Measurements from ENCODE around the gene NSMF. TPM values are rescaled to one million over a fixed set of nuclear protein-coding genes. Genes with fewer than 3 reads are reported as not detected.
A peak's percentile ranks its signal among the peaks of the same experiment; 100 is the strongest.

The NSMF gene
- total and polyA plus RNA-seq, 2 of the 4 experiments (the other 2 are of a cell fraction): 7.7 to 40.9 TPM

DNA sequence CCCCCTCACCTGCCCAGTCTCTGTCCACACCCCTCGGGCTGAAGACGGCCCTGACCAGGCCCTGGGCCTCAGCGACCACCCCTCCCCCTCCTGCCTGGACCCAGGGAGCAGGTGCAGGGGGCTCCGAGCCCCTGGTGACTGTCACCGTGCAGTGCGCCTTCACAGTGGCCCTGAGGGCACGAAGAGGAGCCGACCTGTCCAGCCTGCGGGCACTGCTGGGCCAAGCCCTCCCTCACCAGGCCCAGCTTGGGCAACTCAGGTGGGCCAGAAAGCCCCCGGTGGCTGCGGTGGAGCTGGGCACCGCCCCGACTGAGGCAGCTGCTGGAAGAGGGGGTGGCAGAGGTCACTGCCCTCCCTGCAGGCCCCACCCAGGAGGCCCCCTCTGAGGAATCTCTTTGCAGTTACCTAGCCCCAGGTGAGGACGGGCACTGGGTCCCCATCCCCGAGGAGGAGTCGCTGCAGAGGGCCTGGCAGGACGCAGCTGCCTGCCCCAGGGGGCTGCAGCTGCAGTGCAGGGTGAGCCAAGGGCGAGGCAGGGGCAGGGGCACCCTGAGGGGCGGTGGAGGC is 25.7 kb downstream of the NSMF start:
- Histone ChIP-seq H3K4me1 (ENCODE audit: control insufficient read depth, insufficient read depth, low read length) (peaks cover 5% of the 10 kb centered on the region), H2BK120ac (ENCODE audit: low read depth, low read length) (no peak overlapping the region), H3K9ac (ENCODE audit: low read depth, low read length) (no peak overlapping the region), H4K5ac (ENCODE audit: low read depth, low read length) (no peak overlapping the region), H3K4me3 (ENCODE audit: insufficient read depth, low read depth, low read length) (no peak overlapping the region), H3K27ac (ENCODE audit: insufficient read depth, low read length) (no peak overlapping the region), H3K18ac (ENCODE audit: low read depth, low read length) (no peak overlapping the region), H4K91ac (ENCODE audit: insufficient read depth, low read depth, low read length) (no peak overlapping the region), H2AK9ac (replicated peaks; ENCODE audit: low read depth, low read length, poor library complexity) (peak overlapping the region; percentile 42), H3K9me1 (ENCODE audit: insufficient read depth, low read length) (no peaks in the 10 kb centered on the region), H2BK5ac (ENCODE audit: low read depth, low read length, poor library complexity, severe bottlenecking) (no peak overlapping the region), H2BK20ac (ENCODE audit: low read depth, low read length) (no peak overlapping the region), H3K56ac (ENCODE audit: extremely low read depth, insufficient read depth, low read length) (no peak overlapping the region), H3K27me3 (ENCODE audit: control insufficient read depth, insufficient read depth, low read length) (no peaks in the 10 kb centered on the region), H3K4me2 (ENCODE audit: low read depth, low read length) (no peak overlapping the region), H4K20me1 (ENCODE audit: insufficient read depth, low read length) (no peaks in the 10 kb centered on the region), H2AFZ (replicated peaks; ENCODE audit: low read length, poor library complexity) (no peak overlapping the region), H4K8ac (ENCODE audit: low read depth in 2 of 2, low read length in 2 of 2) (no peak overlapping the region), H3K4ac (ENCODE audit: low read depth, low read length) (no peak overlapping the region), H3K36me3 (ENCODE audit: control insufficient read depth, insufficient read depth, low read length) (no peaks in the 10 kb centered on the region), H2AK5ac (ENCODE audit: low read depth, low read length) (no peak overlapping the region), H3K79me1 (ENCODE audit: low read depth in 1 of 2, low read length in 2 of 2) (no peaks in the 10 kb centered on the region), H3K23ac (ENCODE audit: low read depth, low read length) (no peak overlapping the region), H2BK15ac (ENCODE audit: low read depth, low read length) (no peak overlapping the region), H3K14ac (replicated peaks; ENCODE audit: low read depth, low read length) (no peak overlapping the region), H3K9me3 (ENCODE audit: control insufficient read depth, insufficient read depth, low read length) (no peaks in the 10 kb centered on the region)
- POLR2A ChIA-PET (ENCODE audit: unreplicated experiment): no interaction called here
- ATAC-seq (ENCODE audit: low read depth): no peak
- in situ Hi-C loops (cut with MboI; ENCODE audit: low sequenced_read_pairs): no loop called here
- TF ChIP-seq, protein P1, sequence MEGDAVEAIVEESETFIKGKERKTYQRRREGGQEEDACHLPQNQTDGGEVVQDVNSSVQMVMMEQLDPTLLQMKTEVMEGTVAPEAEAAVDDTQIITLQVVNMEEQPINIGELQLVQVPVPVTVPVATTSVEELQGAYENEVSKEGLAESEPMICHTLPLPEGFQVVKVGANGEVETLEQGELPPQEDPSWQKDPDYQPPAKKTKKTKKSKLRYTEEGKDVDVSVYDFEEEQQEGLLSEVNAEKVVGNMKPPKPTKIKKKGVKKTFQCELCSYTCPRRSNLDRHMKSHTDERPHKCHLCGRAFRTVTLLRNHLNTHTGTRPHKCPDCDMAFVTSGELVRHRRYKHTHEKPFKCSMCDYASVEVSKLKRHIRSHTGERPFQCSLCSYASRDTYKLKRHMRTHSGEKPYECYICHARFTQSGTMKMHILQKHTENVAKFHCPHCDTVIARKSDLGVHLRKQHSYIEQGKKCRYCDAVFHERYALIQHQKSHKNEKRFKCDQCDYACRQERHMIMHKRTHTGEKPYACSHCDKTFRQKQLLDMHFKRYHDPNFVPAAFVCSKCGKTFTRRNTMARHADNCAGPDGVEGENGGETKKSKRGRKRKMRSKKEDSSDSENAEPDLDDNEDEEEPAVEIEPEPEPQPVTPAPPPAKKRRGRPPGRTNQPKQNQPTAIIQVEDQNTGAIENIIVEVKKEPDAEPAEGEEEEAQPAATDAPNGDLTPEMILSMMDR (conservative IDR thresholded peaks at IDR 0.05; ENCODE audit: low read depth, low read length): no peak
- no peak for TF ChIP-seq MXI1 (IDR thresholded peaks at IDR 0.05; ENCODE audit: borderline replicate concordance, low read depth, low read length)
- no peak for TF ChIP-seq NFE2L2 (IDR thresholded peaks at IDR 0.05; ENCODE audit: low read depth, low read length)
- TF ChIP-seq MAFK (IDR thresholded peaks at IDR 0.05; ENCODE audit: low read depth, low read length): no peak
- no peak for TF ChIP-seq RCOR1 (IDR thresholded peaks at IDR 0.05; ENCODE audit: insufficient replicate concordance, low read length)
- no peak for TF ChIP-seq RAD21 (IDR thresholded peaks at IDR 0.05; ENCODE audit: low read length)
- TF ChIP-seq ELK1 (IDR thresholded peaks at IDR 0.05; ENCODE audit: borderline replicate concordance, low read depth, low read length): no peak
- TF ChIP-seq FOS (IDR thresholded peaks at IDR 0.05; ENCODE audit: low read depth, low read length): no peak
- no peak for TF ChIP-seq CEBPB (IDR thresholded peaks at IDR 0.05; ENCODE audit: low read depth, low read length)
- dilution Hi-C loops (cut with HindIII; ENCODE audit: low sequenced_read_pairs, unreplicated experiment): no loop called here
- CTCF ChIA-PET: no interaction called here
- intact Hi-C loops (cut with micrococcal nuclease): no loop called here
- BruUV-seq (replicated peaks): no TSS peak
- DNase-seq: no peak
- WGBS, 2 experiments (ENCODE audit: extremely low coverage in 2 of 2, insufficient read length in 1 of 2): 56% methylated on average over 6 of the region's 19 CpGs; no CpG with 5 or more reads in 1 of the 2 experiments

Measured in IMR-90 (cell line).